Measurements from ENCODE around the gene PEAR1.

DNA sequence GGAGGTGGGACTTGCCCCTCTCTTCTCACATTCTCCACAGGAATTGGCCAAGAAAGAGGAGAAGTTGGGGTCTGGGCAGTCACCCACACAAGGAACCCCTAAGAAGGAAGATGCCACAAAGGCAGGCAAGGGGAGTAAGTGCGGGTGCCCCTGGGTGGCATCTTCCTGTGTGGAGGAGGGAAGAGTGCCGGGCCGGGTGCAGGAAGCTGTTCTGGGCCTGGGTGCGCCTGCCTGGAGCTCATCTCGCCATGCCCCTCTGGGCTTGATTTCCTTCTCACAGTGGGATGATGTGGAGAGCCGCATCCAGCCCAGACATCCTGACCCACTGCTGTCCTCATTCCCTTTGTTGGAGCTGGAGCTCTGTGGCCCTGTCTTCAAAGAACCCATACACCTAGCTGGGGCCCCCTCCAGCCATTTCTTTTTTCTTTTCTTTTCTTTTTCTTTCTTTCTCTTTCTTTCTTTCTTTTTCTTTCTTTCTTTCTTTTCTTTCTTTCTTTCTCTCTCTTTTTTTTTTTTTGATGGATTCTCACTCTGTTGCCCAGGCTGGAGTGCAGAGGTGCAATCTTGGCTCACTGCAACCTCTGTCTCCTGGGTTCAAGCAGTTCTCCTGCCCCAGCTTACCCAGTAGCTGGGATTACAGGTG lies 36.2 kb downstream of the PEAR1 start:
- TF ChIP-seq POLR2A (IDR thresholded peaks at IDR 0.05) (no peak), CTCF (IDR thresholded peaks at IDR 0.05) (no peak)

All from thyroid gland (tissue), 4 donors.